ENCODE measurements around the gene MUC4. TPM values are rescaled to one million over a fixed set of nuclear protein-coding genes. Genes with fewer than 3 reads are reported as not detected.
A peak's percentile ranks its signal among the peaks of the same experiment; 100 is the strongest.
"Not testable (repeated sequence)": the region's sequence is repeated elsewhere in the genome, so short reads cannot be mapped to it uniquely, and the experiment has no call there.

The MUC4 gene
- total RNA-seq, 1 donor from 2014 or later = 43.5 TPM

DNA sequence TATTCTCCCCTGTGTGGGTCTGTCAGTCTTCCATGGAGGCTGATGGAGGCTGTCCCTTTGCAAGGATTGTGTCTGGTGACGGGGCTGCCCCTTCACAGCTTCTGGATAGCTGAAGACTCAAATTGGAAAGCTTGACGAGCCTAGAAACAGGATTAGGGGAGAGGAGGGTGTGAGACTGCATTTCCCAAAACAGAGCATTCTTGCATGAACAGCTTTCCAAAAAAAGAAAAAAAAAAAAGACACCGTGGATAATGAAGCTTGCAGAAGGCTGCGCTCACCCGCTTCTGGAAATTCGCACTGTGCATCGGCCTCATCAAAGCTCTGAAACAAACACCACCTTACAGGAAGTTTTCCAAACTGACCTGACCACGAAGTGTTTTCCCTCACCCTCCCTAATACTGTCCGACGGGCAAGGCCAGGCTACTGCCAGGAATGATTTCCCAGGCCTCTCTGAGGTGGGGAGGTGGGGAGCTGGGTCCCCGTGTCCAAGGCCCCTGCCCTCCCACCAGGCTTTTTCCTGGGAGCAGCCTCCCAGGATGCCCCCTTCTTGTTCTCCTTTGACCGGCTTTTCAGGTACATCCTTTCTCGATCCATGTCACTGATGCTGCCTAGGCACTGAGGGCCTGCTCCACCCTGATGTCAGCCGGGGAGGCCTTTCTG, 24.9 kb upstream of the MUC4 start:
- ATAC-seq = no peak

DNA sequence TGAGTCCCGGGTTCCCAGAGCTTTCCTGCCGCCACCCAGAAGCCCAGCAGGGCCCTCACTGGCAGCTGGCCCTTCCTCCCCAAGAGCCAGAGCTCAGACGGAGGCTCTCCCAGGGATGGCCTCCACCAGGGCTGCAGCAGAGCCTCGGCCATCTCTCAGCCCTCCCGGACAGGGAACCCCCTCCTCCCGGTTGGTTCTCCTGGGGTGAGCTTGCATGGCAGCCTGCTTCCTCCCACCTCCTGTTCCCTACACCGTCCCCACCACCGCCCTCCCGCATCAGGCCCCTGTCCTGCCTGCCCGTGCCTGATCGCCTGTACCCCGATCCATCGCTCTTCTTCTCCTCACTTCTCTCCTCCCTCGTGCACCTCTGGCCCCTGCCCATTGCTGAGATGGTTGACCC, 24.1 kb upstream of the MUC4 start:
- no peak for ATAC-seq

DNA sequence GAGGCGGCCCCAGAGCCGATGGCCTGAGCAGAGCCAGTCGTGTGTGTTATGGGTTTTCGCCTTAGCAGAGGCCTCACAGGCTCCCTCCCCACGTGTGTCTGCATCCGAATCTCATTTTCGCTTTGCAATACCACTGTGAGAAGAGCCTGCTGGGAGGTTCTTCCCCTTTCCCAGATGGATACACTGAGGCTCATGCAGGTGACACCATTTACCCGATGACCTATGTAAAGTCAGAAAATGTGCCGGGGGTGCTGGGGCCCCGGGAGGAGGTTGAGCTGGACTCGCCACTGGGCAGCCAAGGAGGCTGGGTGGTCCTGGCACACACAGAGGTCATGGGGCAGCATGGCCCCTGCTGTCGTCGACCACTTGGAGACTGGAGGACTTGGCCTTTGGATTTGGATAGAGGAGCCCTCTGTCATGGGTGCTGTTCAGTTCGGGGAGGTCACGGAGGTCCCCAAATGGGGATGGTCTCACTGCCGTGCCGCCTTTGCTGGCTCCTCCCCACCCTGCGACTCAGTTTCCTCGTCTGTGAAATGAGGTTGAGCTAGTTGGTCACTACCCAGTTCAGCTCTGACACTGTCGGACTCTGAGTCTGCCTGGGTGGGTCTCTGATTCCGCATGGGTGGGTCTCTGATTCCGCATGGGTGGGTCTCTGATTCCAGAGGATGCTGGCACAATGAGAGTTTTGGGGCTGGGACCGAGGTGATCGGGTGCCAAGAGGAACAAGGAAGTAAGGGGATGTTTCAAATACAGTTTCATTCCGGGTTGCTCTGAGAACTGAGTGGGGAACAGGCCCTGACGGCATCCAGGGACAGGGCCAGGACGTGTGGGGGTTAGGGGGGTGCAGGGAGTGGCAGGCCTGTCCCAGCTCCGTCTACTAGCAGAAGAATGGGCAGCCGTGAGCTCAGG, 23.2 kb upstream of the MUC4 start:
- ATAC-seq = peak; percentile 79

DNA sequence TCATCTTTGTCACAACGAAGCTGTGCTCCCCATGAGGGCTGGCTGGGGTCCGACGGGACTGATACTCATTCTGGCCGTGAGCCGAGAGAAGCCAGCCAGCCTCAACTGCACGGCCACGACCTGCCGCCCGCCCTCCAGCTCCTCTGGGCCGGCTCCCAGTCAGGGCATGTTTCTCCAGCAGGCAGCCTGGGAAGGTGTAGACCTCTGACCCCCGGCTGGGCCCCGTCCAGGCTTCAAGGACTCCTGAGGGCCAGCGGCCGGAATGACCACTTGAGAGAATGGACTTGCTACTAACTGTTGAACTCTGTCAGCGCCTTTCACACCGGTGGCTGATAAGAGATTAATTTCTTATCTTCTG, 18.1 kb upstream of the MUC4 start:
- ATAC-seq = peak; percentile 5

DNA sequence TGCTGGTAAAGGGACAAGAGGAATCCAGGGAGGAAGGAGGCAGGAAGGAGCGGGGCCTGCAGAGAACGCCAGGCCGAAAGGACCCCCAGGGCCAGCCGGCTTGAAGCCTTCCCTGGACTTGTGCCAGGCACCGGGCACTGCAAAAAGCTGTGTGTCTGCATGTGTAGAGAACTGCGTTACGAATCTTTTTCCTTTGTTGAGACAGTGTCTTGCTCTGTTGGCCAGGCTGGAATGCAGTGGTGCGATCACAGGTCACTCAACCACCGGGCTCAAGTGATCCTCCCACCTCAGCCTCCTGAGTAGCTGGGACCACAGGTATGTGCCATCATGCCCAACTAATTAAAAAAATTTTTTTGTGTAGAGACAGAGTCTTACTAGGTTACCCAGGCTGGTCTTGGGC, 17.0 kb upstream of the MUC4 start:
- no peak for ATAC-seq

DNA sequence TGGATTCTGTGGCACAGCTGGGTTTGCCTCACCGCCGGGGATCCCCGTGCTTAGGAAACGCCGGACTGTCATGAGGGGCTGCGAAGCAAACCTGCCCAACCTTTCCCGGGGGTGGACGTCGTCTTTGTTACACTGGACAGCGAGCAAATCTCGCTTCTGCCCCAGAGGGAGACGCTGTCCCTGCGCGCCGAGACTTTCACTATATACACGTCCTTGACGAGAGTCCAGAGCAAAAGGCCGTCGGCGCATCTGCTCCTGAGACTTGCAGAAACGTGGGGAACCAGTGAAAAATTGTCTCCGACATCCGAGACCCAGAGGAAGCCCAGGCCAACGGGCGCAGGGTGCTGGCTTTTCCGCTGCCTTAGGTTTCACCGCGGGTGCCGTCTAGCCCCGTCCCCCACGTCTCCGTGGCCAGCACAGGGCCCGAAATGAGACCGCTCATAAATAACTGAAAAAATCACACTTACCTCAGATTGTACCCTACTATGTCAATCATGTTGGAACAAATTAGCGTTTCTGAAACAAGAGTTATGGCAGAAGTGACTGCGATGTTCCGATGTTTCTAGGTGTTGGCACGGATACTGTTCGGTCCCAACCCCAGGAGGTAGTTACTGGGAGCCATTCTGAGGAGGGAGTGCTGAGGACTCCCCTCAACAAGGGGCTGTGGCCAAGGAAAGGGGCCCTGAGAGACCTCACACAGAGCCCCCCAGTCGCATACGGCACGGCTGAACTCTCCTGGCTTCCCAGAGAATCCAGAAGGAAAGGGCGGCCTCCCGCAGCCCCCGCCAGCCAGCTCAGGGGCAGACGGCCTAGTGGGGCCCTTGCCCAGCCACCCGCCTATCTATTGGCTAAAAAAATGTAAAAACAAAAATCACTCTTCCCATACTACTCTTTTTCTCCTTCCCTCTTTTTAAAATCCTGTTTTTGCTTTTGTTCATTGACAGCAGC, 14.4 kb upstream of the MUC4 start:
- ATAC-seq = no peak

DNA sequence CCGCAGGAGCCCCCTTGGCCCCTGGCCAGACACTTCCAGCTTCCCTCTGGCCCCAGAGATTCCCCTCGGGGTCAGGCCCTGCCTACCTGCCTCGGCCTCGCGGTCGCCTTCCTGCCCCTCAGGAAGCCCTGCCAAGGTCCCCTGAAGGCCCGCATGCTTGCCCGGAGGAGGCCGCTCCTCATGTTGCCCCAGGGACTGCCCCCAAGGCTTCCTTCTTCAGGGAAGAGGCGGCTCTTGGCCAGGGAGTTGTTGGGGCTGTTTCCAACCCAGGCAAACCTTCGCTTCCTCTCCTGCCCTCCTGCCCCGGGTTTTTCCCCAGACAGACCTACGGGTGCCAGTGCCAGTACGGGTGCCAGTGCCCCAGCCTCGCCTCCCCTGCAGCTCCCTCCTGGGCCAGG, 13.5 kb upstream of the MUC4 start:
- ATAC-seq = no peak

DNA sequence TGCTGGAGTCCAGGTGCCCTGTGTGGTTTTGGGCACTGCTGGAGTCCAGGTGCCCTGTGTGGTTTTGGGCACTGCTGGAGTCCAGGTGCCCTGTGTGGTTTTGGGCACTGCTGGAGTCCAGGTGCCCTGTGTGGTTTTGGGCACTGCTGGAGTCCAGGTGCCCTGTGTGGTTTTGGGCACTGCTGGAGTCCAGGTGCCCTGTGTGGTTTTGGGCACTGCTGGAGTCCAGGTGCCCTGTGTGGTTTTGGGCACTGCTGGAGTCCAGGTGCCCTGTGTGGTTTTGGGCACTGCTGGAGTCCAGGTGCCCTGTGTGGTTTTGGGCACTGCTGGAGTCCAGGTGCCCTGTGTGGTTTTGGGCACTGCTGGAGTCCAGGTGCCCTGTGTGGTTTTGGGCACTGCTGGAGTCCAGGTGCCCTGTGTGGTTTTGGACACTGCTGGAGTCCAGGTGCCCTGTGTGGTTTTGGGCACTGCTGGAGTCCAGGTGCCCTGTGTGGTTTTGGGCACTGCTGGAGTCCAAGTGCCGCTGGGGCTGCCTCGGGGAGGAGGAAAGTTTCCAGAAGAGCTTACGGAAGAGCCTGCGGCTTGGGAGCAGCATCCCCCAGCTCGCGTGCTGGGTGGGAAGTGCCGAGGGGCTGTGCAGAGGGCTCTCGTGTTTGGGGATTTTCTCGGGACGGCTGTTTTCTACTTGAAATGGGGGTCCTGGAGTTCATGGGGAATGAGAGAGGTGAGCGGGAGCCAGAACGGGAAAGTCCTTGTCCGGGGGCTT, 12.9 kb upstream of the MUC4 start:
- not testable (repeated sequence) for ATAC-seq

DNA sequence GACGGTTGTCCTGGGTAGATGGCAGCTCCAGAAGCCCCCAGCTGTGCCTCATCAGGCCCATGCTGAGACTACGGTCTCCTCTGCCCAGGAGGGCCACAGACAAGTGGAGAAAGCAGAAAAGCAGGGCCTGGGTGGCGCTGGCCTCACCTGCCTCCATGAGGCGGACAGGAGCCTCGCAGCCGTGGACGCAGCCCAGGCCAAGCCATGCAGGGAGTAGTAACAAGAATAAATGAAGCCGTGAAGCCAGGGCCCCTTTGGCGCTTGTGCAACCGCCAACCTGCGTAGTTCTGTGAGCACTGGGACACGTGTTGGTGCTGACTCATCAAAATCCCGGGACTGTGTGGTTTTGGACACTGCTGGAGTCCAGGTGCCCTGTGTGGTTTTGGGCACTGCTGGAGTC, 12.3 kb upstream of the MUC4 start:
- peak; percentile 85 for ATAC-seq

DNA sequence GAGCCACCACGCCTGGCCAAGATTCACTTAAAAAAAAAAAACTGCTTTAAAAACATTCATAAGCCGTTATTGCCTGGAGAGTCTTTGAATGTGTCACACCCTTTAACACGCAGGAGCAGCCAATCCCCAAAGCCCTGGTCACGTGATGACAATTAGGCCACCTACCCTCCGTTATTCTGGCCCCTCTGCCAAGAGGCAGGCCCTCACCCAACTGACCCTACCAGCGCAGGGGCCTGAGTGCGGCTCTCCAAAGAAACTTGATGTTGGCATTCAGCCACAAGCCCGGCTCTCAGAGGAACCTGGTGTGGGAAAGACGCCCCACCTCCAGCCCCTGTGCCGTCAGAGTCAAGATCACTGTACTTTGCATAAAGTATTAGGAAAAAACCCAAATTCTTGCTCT, 11.6 kb upstream of the MUC4 start:
- peak; percentile 18 for ATAC-seq

DNA sequence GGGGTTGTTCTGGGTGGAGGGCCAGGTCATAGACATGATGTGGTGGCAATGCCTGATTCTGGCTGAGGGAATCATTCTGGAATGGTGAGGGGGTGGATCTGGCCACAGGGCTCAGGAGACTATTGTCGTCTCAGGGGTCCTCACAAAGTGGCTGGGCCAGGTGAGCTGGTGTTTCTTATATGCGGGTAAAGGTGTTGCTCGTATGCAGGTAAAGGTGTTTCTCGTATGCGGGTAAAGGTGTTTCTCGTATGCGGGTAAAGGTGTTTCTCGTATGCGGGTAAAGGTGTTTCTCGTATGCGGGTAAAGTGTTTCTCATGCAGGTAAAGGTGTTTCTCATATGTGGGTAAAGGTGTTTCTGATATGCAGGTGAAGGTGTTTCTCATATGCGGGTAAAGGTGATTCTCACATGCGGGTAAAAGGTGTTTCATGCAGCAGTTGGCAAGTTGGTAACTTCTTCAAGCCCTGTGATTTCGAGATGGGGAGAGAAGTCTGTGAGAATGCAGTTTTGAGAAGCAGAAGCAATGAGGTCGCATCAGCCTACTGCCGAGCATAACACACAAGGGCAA, 10.5 kb upstream of the MUC4 start:
- no peak for ATAC-seq

DNA sequence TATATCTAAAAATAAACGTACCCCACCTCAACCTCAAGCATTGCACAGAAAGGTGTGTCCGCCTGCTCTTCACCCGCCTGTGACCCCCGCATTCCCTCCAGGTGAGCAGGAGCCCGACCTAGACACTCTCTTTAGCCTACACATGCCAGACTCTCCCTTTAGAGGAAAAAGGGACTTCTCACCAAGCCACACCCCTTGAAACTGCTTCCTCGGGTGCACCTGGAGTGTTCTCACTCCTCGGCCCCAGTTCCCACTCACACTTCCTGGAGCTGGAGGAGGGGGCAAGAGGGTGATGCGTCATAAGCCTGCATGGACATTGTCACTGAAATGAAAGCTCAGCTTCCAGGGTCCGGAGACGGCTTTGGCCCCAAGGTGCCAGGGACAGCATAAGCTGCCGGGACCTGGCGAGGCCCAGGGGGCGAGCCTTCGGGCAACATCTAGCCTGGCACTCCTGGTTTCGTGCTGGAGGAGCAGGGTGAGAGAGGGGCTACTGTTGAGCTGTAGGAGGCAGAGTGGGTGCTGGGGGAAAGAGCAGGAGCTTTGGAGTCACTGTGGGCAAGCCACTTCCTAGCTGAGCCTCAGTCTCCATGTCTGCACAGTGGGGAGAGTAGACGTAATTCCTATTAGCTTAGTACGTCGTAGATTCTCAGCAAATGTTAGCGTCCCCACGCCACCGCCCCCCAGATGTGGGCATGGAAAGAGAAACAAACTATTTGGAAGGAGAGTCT, 9.8 kb upstream of the MUC4 start:
- peak; percentile 61 for ATAC-seq

DNA sequence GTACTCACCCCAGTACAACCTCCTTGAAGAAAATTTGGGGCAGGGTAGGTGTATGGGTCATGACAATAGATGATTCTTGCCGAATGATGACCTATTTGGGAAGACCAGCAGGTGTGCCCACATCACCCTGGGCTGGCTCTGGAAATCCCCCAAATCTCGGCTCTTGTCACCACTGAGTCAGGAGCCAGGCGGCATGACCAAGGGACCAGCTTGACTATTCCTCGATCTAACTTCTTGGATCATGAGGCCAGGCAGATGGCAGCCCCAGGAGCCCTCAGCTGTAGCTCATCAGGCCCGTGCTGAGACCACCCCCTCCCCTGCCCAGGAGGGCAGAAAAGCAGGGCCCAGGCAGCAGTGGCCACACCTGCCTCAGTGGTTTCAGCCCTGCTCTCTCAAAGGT, 9.2 kb upstream of the MUC4 start:
- peak; percentile 6 for ATAC-seq

DNA sequence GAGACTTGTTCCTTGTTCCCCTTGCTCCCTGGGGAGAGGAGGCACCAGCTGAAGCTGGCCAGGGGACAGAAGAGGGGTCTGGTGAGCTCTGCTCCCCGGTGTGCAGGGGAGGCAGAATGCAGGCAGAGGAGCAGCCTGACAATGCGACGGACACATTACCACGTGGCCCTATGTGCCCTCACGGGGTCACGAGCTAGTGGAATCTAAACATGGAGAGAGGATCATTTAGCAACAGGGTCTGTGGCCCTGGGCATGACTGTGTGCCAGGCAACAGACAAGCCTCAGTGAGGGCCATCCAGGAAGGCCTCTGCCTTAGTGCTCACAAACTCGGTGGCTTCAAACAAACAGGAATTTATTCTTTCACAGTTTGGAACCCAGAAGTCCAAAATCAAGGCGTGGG, 8.5 kb upstream of the MUC4 start:
- no peak for ATAC-seq

DNA sequence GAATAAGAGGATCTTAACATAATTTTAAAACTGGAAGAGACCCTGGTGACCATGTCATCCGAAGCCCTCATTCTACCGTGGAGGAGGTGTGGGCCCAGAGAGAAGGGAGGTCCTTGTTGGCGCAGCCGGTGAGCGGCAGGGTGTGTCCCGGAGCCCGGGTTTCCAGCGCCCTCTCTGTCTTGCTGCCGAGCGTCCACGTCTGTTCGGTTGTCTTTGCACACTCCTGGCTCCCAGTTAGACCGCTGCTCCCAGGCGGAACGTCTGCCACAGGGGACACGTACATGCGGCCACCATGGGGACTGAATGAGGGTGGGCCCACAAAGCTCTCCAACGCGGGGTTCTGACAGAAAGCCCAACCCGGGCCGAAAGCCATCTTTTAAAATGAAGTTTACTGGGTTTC, 6.6 kb upstream of the MUC4 start:
- no peak for ATAC-seq

DNA sequence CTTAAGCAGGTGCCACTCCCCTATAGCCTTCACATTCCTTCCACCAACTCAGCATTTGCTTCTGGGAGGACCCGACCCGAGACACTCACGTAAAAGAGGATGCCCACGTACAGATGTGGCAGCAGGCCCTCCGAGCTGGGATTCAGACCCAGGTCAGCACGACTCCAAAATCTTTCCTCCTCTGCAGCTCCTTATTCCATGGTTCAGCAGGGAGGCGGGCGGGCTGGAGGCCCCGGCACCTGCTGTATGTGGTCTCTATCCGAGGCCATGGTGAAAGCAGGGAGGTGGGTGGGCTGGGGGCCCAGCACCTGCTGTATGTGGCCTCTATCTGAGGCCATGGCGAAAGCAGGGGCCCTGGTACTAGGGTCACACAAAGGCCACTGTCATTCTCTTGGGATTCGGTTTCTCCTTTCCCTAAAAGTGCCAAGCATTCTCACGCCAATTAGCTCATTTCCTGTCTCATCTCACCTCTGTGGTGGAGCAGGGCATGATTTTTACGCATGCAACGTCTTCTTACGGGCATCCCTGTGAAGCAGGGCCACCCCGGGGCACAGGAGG, 5.9 kb upstream of the MUC4 start:
- ATAC-seq = no peak

DNA sequence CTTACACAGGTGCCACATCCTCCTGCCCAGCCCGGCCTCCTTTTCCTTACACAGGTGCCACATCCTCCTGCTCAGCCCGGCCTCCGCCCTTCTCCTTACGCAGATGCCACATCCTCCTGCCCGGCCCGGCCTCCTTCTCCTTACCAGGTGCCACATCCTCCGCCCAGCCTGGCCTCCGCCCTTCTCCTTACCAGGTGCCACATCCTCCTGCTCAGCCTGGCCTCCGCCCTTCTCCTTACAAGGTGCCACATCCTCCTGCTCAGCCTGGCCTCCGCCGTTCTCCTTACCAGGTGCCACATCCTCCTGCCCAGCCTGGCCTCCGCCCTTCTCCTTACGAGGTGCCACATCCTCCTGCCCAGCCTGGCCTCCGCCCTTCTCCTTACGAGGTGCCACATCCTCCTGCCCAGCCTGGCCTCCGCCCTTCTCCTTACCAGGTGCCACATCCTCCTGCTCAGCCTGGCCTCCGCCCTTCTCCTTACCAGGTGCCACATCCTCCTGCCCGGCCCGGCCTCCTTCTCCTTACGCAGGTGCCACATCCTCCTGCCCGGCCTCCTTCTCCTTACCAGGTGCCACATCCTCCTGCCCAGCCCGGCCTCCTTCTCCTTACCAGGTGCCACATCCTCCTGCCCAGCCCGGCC, 4.7 kb upstream of the MUC4 start:
- ATAC-seq = not testable (repeated sequence)

DNA sequence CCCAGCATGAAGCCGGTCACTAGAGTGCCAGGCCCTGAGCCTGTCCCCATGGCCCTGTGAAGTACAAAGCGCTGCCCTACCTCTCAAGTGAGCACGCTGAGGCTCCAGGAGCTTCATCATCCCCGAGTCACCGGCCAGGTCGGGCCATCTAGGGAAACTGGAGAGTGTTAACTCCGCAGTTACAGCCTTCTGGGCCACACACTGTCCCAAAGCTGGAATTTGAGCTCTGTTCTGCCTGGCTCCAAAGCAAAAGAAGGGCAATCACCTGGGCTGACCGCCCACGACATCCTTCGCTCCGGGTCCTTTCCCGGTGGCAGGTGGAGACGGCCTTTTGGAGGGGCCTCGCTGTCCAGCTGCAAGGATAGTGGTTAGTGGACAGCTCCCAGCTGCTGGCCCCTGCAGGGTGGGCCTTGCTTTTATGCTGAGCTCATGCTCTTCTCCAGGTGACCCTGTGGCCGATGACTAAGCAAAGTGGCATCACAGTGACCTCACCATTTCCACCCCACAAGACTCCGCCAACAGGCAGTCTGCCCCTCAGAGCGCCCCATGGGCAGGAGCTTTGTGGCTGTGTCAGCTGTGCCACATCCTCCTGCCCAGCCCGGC, 3.5 kb upstream of the MUC4 start:
- ATAC-seq = peak; percentile 70

DNA sequence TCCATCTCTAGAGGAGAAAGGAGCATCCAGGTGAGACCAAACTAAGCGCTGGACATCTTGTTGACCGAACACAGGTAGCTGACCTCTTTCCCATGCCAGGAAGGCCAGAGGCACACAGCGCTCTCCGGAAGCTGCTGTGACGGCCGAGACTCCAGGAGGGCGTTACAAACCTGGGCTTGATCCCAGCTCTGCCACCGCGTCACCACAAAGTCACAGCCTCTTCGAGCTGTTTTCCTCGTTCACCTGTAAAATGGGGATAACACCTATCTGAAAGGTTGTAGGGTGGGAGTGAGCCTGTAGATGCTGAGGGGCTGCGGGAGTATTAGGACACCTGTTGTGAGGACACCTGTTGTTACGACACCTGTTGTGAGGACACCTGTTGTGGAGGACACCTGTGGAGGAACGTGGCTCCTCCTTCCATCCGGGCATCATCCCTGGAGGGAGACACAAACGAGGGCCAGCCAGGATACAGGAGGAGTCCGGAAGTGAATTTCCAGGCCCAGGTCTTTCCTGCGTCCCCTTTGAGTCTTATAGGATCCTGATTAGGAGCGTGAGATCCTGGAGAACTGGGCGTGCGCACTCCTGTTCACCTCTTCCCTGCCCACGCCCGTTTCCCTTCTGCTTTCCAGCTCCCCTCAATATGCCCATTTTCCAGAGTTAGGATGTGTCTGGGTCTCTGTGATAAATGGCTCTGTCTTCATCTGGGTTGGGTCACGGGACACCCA, 2.3 kb upstream of the MUC4 start:
- no peak for ATAC-seq
